Measurements from ENCODE around the gene CBX5. TPM values are rescaled to one million over a fixed set of nuclear protein-coding genes. Genes with fewer than 3 reads are reported as not detected.
A peak's percentile ranks its signal among the peaks of the same experiment; 100 is the strongest.
"Not testable (repeated sequence)": the region's sequence is repeated elsewhere in the genome, so short reads cannot be mapped to it uniquely, and the experiment has no call there.

Gene CBX5
- total RNA-seq, 1 experiment from 2014 or later = 41.0 TPM

GRCh38 chr12:54199034-54199433 is 80.9 kb downstream of the CBX5 start:
- no peak for DNase-seq
- no peaks in the 10 kb centered on the region for H3K36me3 ChIP-seq (ENCODE audit: insufficient read depth, low read length)
- H2AFZ ChIP-seq (ENCODE audit: low read length) = no peak overlapping the region
- H3K9me3 ChIP-seq (ENCODE audit: low read length) = no peaks in the 10 kb centered on the region
- peaks cover 47% of the 10 kb centered on the region for H3K4me1 ChIP-seq (ENCODE audit: low read length)
- no peak overlapping the region for H3K9ac ChIP-seq (ENCODE audit: low read length)
- no peak overlapping the region for H3K27ac ChIP-seq (ENCODE audit: low read length)
- no peaks in the 10 kb centered on the region for H3K79me2 ChIP-seq (ENCODE audit: low read length)
- H4K20me1 ChIP-seq (ENCODE audit: insufficient read depth, low read depth, low read length) = no peaks in the 10 kb centered on the region
- H3K27me3 ChIP-seq (ENCODE audit: low read length) = no peaks in the 10 kb centered on the region
- no peak overlapping the region for H3K4me2 ChIP-seq (ENCODE audit: low read depth, low read length, poor library complexity, severe bottlenecking)
- no peaks in the 10 kb centered on the region for H3K9me2 ChIP-seq (replicated peaks; ENCODE audit: insufficient read depth, low read length)
- no peak overlapping the region for H3K4me3 ChIP-seq (ENCODE audit: low read length)

DNA sequence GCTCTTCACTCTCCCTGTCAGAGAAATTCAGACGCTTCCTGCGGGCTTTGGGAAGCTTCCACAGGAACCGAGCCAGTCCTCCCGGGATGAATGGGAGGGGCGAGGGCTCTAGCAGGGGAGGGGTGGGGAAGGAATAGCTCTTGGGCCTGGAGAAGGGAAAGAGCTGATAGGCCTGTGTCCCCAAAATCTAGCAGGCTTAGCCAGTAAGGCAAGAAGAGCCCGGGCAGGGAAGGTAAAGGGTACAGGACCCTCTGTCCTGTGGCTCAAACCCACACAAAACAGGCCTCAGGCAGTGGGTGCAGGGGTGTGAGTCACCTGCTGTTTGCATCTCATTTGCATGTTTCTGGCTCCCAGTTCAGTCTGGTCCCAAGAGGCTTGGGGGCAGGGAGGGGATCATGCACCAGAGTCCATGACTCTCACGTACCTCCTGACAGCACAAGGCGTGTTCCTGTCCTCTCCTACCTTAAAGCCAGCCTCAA is 82.5 kb downstream of the CBX5 start:
- no peaks in the 10 kb centered on the region for H3K27me3 ChIP-seq (ENCODE audit: low read length)
- no peaks in the 10 kb centered on the region for H3K9me2 ChIP-seq (replicated peaks; ENCODE audit: insufficient read depth, low read length)
- no peaks in the 10 kb centered on the region for H3K79me2 ChIP-seq (ENCODE audit: low read length)
- no peaks in the 10 kb centered on the region for H4K20me1 ChIP-seq (ENCODE audit: insufficient read depth, low read depth, low read length)
- no peaks in the 10 kb centered on the region for H3K36me3 ChIP-seq (ENCODE audit: insufficient read depth, low read length)
- peak overlapping the region; percentile 79 for H3K9ac ChIP-seq (ENCODE audit: low read length)
- H3K4me2 ChIP-seq (ENCODE audit: low read depth, low read length, poor library complexity, severe bottlenecking) = peak overlapping the region; percentile 97
- peaks cover 47% of the 10 kb centered on the region for H3K4me1 ChIP-seq (ENCODE audit: low read length)
- H3K4me3 ChIP-seq (ENCODE audit: low read length) = peak overlapping the region; percentile 72
- no peaks in the 10 kb centered on the region for H3K9me3 ChIP-seq (ENCODE audit: low read length)
- peak; percentile 94 for DNase-seq
- H2AFZ ChIP-seq (ENCODE audit: low read length) = no peak overlapping the region
- peak overlapping the region; percentile 92 for H3K27ac ChIP-seq (ENCODE audit: low read length)

DNA sequence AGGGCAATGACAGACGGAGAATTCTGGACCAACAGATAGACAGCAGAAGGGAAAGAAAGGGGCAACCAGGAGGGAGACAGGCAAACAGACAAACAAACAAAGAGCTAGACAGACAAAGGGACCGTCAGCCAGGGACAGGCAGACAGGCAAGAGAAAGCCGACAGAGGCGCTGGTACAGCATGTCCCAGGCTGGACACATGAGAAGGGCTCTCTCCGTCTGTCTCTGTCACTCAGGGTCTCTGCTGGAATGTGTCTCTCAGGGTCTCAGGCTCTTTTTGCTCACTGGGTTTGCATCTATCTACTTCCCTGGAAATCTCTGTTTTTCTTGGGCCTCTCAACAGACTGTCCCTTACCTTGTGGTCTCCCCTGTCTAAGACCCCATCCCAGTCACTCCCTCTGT is 82.9 kb downstream of the CBX5 start:
- no peaks in the 10 kb centered on the region for H3K9me2 ChIP-seq (replicated peaks; ENCODE audit: insufficient read depth, low read length)
- H3K27me3 ChIP-seq (ENCODE audit: low read length) = no peaks in the 10 kb centered on the region
- peaks cover 49% of the 10 kb centered on the region for H3K4me1 ChIP-seq (ENCODE audit: low read length)
- no peaks in the 10 kb centered on the region for H4K20me1 ChIP-seq (ENCODE audit: insufficient read depth, low read depth, low read length)
- H2AFZ ChIP-seq (ENCODE audit: low read length) = no peak overlapping the region
- peak overlapping the region; percentile 97 for H3K4me2 ChIP-seq (ENCODE audit: low read depth, low read length, poor library complexity, severe bottlenecking)
- H3K27ac ChIP-seq (ENCODE audit: low read length) = peak overlapping the region; percentile 92
- H3K4me3 ChIP-seq (ENCODE audit: low read length) = peak overlapping the region; percentile 72
- H3K79me2 ChIP-seq (ENCODE audit: low read length) = no peaks in the 10 kb centered on the region
- DNase-seq = peak; percentile 61
- H3K36me3 ChIP-seq (ENCODE audit: insufficient read depth, low read length) = no peaks in the 10 kb centered on the region
- H3K9ac ChIP-seq (ENCODE audit: low read length) = peak overlapping the region; percentile 79
- H3K9me3 ChIP-seq (ENCODE audit: low read length) = no peaks in the 10 kb centered on the region

DNA sequence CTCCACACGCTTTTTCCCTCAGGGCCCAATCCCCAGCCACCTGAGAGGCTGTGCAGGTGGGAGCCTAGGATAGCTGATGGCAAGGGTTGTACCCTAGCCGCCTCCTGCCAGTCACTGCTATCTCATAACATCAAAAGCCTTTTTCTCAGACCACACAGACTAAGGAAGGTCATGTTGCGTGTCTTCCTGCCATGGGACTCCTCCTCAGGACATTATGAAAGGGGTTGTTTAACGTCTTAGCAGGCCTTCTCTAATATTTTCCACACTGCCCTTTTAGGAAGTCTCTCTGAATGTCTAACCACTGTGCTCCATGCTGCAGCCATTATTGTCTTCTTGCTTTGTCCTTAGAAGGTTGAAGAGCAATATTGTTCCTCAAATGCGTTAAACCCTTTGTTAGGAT is 83.5 kb downstream of the CBX5 start:
- peak overlapping the region; percentile 72 for H3K4me3 ChIP-seq (ENCODE audit: low read length)
- H3K9ac ChIP-seq (ENCODE audit: low read length) = peak overlapping the region; percentile 79
- H3K27ac ChIP-seq (ENCODE audit: low read length) = peak overlapping the region; percentile 92
- no peaks in the 10 kb centered on the region for H3K27me3 ChIP-seq (ENCODE audit: low read length)
- no peak overlapping the region for H2AFZ ChIP-seq (ENCODE audit: low read length)
- no peaks in the 10 kb centered on the region for H3K9me3 ChIP-seq (ENCODE audit: low read length)
- H3K36me3 ChIP-seq (ENCODE audit: insufficient read depth, low read length) = no peaks in the 10 kb centered on the region
- no peaks in the 10 kb centered on the region for H3K9me2 ChIP-seq (replicated peaks; ENCODE audit: insufficient read depth, low read length)
- H3K4me1 ChIP-seq (ENCODE audit: low read length) = peaks cover 52% of the 10 kb centered on the region
- no peaks in the 10 kb centered on the region for H4K20me1 ChIP-seq (ENCODE audit: insufficient read depth, low read depth, low read length)
- H3K4me2 ChIP-seq (ENCODE audit: low read depth, low read length, poor library complexity, severe bottlenecking) = peak overlapping the region; percentile 97
- no peaks in the 10 kb centered on the region for H3K79me2 ChIP-seq (ENCODE audit: low read length)
- DNase-seq = peak; percentile 66

GRCh38 chr12:54195737-54196347 is 84.1 kb downstream of the CBX5 start:
- Histone ChIP-seq H3K4me1 (ENCODE audit: low read length) (peaks cover 57% of the 10 kb centered on the region), H3K27me3 (ENCODE audit: low read length) (no peaks in the 10 kb centered on the region), H3K79me2 (ENCODE audit: low read length) (no peaks in the 10 kb centered on the region), H2AFZ (ENCODE audit: low read length) (no peak overlapping the region), H3K4me2 (ENCODE audit: low read depth, low read length, poor library complexity, severe bottlenecking) (peak overlapping the region; percentile 97), H3K9ac (ENCODE audit: low read length) (peak overlapping the region; percentile 79), H3K9me2 (replicated peaks; ENCODE audit: insufficient read depth, low read length) (no peaks in the 10 kb centered on the region), H3K36me3 (ENCODE audit: insufficient read depth, low read length) (no peaks in the 10 kb centered on the region), H3K27ac (ENCODE audit: low read length) (peak overlapping the region; percentile 92), H4K20me1 (ENCODE audit: insufficient read depth, low read depth, low read length) (no peaks in the 10 kb centered on the region), H3K9me3 (ENCODE audit: low read length) (no peaks in the 10 kb centered on the region), H3K4me3 (ENCODE audit: low read length) (peak overlapping the region; percentile 72)
- DNase-seq = peak; percentile 80

DNA sequence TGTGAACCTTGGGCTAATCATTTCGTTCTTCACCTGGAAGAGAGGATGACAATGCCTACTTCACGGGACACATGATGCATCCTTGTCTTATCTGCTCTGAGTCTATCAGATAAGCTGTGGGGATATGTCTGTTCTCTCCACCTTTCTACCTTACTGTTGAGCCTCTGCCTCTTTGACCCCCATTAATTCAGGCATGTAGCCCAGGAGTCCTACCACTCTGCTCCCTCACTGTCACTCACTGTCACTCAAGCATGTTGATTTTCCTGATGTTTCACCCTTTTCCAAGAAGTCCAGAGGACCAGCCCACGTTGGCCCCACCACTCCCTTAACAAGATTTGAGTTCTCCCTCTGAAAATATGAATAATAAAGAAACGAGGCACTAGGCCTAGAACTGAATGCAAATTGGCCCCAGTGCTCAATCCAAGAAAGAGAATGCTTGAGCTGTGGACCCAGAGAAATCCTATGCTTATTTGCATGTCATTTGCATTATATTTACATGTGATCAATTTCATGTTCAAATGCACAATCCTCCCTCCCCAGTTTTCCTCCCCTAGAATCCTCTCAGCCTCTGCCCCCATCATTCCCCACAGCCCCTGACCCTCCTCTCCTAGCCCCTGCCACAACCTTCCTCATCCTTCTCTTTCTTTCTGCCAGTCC is 84.7 kb downstream of the CBX5 start:
- H3K9me3 ChIP-seq (ENCODE audit: low read length) = no peaks in the 10 kb centered on the region
- H3K36me3 ChIP-seq (ENCODE audit: insufficient read depth, low read length) = no peaks in the 10 kb centered on the region
- H3K9ac ChIP-seq (ENCODE audit: low read length) = peak overlapping the region; percentile 79
- H3K4me2 ChIP-seq (ENCODE audit: low read depth, low read length, poor library complexity, severe bottlenecking) = peak overlapping the region; percentile 97
- H2AFZ ChIP-seq (ENCODE audit: low read length) = no peak overlapping the region
- H3K27ac ChIP-seq (ENCODE audit: low read length) = peak overlapping the region; percentile 92
- H3K4me3 ChIP-seq (ENCODE audit: low read length) = peak overlapping the region; percentile 72
- no peaks in the 10 kb centered on the region for H4K20me1 ChIP-seq (ENCODE audit: insufficient read depth, low read depth, low read length)
- peak; percentile 83 for DNase-seq
- H3K27me3 ChIP-seq (ENCODE audit: low read length) = no peaks in the 10 kb centered on the region
- no peaks in the 10 kb centered on the region for H3K79me2 ChIP-seq (ENCODE audit: low read length)
- H3K4me1 ChIP-seq (ENCODE audit: low read length) = peaks cover 63% of the 10 kb centered on the region
- H3K9me2 ChIP-seq (replicated peaks; ENCODE audit: insufficient read depth, low read length) = no peaks in the 10 kb centered on the region

GRCh38 chr12:54194611-54195010 is 85.3 kb downstream of the CBX5 start:
- not testable (repeated sequence) for H4K20me1 ChIP-seq (ENCODE audit: insufficient read depth, low read depth, low read length); H2AFZ ChIP-seq (ENCODE audit: low read length); H3K27me3 ChIP-seq (ENCODE audit: low read length); H3K9me2 ChIP-seq (replicated peaks; ENCODE audit: insufficient read depth, low read length); H3K9ac ChIP-seq (ENCODE audit: low read length); H3K36me3 ChIP-seq (ENCODE audit: insufficient read depth, low read length); H3K79me2 ChIP-seq (ENCODE audit: low read length); DNase-seq; H3K9me3 ChIP-seq (ENCODE audit: low read length); H3K4me3 ChIP-seq (ENCODE audit: low read length)
- Histone ChIP-seq H3K4me1 (ENCODE audit: low read length) (peaks cover 69% of the 10 kb centered on the region), H3K27ac (ENCODE audit: low read length) (peak overlapping the region; percentile 92), H3K4me2 (ENCODE audit: low read depth, low read length, poor library complexity, severe bottlenecking) (peak overlapping the region; percentile 97)

- Histone ChIP-seq H4K20me1 (ENCODE audit: insufficient read depth, low read depth, low read length) (no peaks in the 10 kb centered on the region), H3K4me3 (ENCODE audit: low read length) (no peak overlapping the region), H3K36me3 (ENCODE audit: insufficient read depth, low read length) (no peaks in the 10 kb centered on the region), H3K9me2 (replicated peaks; ENCODE audit: insufficient read depth, low read length) (no peaks in the 10 kb centered on the region), H3K9ac (ENCODE audit: low read length) (no peak overlapping the region), H3K4me1 (ENCODE audit: low read length) (peaks cover 67% of the 10 kb centered on the region), H3K9me3 (ENCODE audit: low read length) (no peaks in the 10 kb centered on the region), H3K27me3 (ENCODE audit: low read length) (no peaks in the 10 kb centered on the region), H3K79me2 (ENCODE audit: low read length) (no peaks in the 10 kb centered on the region), H3K27ac (ENCODE audit: low read length) (no peak overlapping the region), H3K4me2 (ENCODE audit: low read depth, low read length, poor library complexity, severe bottlenecking) (no peak overlapping the region), H2AFZ (ENCODE audit: low read length) (no peak overlapping the region)
- no peak for DNase-seq
Measured at GRCh38 chr12:54193434-54193833, 86.5 kb downstream of the CBX5 start.

Data from Karpas-422 (cell line).